ENCODE results near the gene PHOX2A.

PHOX2A gene

DNA sequence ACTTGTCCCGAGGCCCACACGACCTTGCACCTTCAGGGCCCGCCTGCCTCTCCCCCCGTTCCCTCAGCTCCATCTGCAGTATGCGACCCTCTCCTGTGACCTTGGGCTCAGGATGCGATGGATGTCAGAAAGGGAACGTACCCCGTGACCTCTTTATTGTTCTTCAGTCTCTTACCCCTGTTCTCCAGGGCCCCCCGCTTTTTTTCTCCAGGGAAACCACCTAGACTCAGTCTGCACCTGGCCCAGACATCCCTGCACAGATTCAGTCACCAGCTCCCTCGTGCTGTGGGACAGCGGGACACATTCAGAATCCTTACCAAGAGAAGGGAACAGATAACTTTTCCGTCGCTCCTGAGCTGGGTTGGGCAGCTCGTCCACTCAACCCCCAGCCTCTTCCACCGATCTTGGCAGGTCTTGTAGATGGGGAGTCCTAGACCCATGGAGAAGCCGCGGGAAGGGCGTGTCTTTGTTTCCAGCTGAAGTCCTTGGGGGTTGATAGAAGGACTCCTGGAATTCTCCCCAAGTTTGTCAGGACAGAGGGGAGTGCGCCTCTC lies 1.4 kb upstream of the PHOX2A start:
- no peak for TF ChIP-seq CTCF (IDR thresholded peaks at IDR 0.05)

- no peak for TF ChIP-seq CTCF (IDR thresholded peaks at IDR 0.05)
Measured at GRCh38 chr11:72244361-72245262, 636 bp upstream of the PHOX2A start.

DNA sequence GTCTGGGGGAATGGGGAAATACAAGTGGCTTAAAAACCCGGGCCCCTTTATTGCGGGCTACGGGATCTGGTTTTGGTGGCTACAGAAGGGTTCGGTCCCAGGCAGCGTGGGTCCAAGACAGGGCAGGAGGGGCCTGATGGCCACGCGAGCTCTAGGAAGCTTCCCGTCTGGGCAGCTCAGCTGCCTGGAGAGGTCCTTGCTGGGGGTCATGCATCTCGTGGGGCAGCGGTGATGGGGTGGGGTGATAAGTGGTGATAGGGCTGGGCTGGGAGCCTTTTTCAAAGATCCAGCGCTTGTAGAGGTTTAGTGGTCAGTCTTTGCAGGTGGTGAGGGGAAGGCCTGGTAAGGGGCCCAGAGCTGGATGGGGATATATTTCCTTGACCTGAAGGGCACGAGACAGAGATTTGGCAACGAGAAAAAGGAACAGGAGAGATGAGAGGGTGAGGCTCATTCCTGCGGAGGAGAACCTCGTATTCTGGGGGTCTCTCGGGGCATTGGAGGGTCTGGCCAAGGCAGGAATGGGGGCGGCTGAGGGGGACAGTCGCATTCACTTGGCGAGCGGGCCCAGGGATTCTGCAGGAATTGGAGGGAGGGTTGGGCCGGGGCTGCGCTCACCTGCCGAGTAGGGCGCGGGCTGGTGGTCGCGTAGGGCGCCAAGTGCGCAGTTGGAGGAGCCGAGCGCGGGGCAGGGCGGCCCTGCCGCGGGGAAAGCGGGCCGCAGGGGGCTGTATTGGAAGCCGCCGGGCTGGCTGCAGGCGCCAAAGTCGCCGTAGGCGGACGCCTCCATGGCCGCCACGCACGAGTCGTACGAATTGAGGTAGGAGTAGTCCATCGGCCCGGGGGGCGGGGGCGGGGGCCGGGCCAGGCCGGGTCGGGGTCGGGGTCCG lies 560 bp downstream of the PHOX2A start:
- TF ChIP-seq CTCF (IDR thresholded peaks at IDR 0.05), result no peak

- TF ChIP-seq CTCF (IDR thresholded peaks at IDR 0.05), result no peak
Measured at GRCh38 chr11:72242141-72242540, 1.8 kb downstream of the PHOX2A start.

DNA sequence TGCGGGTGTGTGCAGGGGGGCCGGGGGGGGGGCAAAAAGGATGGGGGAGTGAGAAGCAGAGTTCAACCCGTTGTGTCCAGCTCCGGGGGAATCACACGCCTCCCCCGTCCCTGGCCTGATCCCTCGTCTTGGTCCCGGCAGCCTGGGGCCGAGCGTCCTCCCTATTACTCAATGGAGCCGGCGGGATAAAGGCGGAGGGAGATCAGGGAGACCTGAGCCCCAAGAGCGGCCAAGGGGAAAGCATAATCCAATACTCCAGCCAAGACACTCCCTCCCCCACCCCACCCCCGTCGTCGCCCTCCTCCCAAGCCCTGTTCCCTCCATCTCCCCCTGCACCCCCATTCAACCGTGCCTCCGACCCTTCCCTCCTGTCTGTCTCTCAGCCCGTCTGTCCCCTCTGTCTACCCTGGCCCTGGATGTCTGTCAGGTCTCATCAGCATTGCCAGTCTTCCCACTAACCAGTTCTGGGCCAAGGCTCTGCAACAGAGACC lies 2.6 kb downstream of the PHOX2A start:
- no peak for TF ChIP-seq CTCF (IDR thresholded peaks at IDR 0.05)

DNA sequence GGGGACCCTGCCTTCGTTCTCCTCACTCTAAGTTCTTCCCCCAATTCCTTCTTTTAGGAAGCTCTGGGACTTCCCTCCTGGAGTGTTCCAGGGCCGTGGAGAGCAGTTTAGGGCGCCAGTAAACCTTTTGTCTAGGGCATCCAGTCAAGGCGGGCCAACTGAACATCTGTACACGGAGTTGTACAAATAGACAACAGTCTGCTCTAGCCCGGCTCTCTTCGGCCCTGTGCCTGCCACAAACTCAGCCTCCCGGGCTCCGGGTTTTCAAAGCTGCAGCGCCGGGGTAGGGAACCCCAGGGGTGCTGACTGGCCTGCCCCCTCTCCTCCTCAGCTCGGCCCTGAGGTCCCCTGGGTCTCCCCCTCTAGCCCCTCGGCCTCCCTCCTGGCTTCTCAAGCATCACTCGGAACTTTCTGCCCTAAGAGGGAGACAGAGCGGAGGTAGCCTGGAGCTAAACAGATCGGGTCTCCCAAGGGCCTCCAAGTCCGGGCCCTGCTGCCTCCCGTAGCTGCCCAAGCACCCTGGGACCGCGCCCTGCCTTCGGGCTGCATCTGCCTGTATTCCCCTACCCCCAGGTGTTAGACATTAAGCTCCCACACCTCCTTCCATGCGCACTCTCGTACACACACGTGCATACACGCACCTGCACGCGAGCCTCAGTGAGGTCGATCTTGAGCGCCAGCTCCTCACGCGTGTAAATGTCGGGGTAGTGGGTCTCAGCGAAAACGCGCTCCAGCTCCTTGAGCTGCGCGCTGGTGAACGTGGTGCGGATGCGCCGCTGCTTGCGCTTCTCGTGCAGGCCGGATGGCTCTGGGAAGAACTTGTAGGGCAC lies 3.3 kb downstream of the PHOX2A start:
- TF ChIP-seq CTCF (IDR thresholded peaks at IDR 0.05), result no peak

All from LNCAP (cell line).